Muscle layer of duodenum (tissue), 2 donors: ENCODE results near the gene RASA4B.
"Not testable (repeated sequence)": the region's sequence is repeated elsewhere in the genome, so short reads cannot be mapped to it uniquely, and the experiment has no call there.

Source experiments
- H3K27ac ChIP-seq: one replicate; pipeline ENCODE4 v1.7.0; 2013; ENCODE audit warnings: mild to moderate bottlenecking, low read length
- H3K27me3 ChIP-seq: one replicate; pipeline ENCODE4 v1.7.0; 2013; ENCODE audit warnings: low read depth, mild to moderate bottlenecking, control low read depth, low read length
- H3K36me3 ChIP-seq, 2 donors: one replicate each; pipeline ENCODE4 v1.7.0; 2013; ENCODE audit warnings: low read length in 2 of 2, control low read depth in 1 of 2, mild to moderate bottlenecking in 1 of 2; ENCODE audit not compliant: insufficient read depth in 2 of 2, control insufficient read depth in 1 of 2
- H3K4me1 ChIP-seq, 2 donors: one replicate each; pipeline ENCODE4 v1.7.0; 2013; ENCODE audit warnings: low read length in 2 of 2, mild to moderate bottlenecking in 2 of 2, control low read depth in 1 of 2, moderate library complexity in 1 of 2; ENCODE audit not compliant: insufficient read depth in 2 of 2, control insufficient read depth in 1 of 2
- H3K4me3 ChIP-seq, 2 donors: one replicate each; pipeline ENCODE4 v1.7.0; 2013; ENCODE audit warnings: low read length in 2 of 2, low read depth in 1 of 2, mild to moderate bottlenecking in 1 of 2
- H3K9me3 ChIP-seq, 2 donors: one replicate each; pipeline ENCODE4 v1.7.0; 2013; ENCODE audit warnings: low read length in 2 of 2, control low read depth in 1 of 2, mild to moderate bottlenecking in 1 of 2; ENCODE audit not compliant: control insufficient read depth in 1 of 2
- donor health status: healthy.

The RASA4B gene

DNA sequence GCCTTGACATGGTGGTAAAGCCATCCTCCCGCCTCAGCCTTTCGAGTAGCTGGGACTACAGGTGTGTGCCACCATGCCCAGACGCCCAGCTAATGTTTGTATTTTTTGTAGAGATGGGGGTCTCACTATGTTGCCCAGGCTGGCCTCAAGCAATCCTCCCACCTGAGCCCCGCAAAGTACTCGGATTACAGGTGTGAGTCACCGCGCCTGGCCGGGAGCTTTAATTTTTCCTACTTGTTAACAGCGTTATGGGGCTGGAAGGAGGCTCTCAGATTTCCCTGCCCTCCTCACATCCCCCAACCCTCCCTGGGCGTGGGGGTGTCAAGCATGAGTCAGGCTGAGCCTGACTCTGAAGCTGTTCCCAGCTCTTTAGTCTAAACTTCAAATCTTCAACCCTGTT lies 61.2 kb downstream of the RASA4B start:
- no peaks in the 10 kb centered on the region for H3K27me3 ChIP-seq
- H3K27ac ChIP-seq, result no peak overlapping the region
- H3K4me3 ChIP-seq, result no peak overlapping the region
- no peaks in the 10 kb centered on the region for H3K4me1 ChIP-seq
- peaks cover 4 to 39% of the 10 kb centered on the region in 2 donors for H3K36me3 ChIP-seq
- H3K9me3 ChIP-seq, result no peaks in the 10 kb centered on the region

DNA sequence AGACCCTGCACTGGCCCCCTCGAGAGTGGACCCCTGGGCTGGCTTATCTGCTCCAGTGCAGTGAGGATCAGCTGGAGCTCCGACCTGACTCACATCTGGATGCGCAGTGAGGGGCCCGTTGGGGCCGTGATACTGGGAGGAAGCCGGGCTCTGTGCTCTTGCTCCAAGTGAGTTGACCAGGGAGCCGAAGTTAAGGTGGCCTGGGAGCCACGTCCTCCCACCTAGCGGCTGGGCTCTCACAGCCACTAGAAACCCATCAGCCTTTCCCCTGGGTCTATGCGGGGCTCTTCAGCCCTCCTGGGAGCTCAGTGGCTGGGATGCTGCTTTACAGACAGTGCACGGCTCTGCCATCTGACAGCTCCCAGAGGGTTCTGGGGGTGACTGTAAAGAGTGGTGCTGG lies 62.0 kb downstream of the RASA4B start:
- no peaks in the 10 kb centered on the region for H3K27me3 ChIP-seq
- H3K4me1 ChIP-seq, result no peaks in the 10 kb centered on the region
- peaks cover 4 to 39% of the 10 kb centered on the region in 2 donors for H3K36me3 ChIP-seq
- no peaks in the 10 kb centered on the region for H3K9me3 ChIP-seq
- no peak overlapping the region for H3K27ac ChIP-seq
- no peak overlapping the region for H3K4me3 ChIP-seq

- H3K36me3 ChIP-seq, result peaks cover 4 to 39% of the 10 kb centered on the region in 2 donors
- H3K4me3 ChIP-seq, H3K9me3 ChIP-seq: not testable (repeated sequence)
Measured at GRCh38 chr7:102454932-102455331, 62.6 kb downstream of the RASA4B start.

DNA sequence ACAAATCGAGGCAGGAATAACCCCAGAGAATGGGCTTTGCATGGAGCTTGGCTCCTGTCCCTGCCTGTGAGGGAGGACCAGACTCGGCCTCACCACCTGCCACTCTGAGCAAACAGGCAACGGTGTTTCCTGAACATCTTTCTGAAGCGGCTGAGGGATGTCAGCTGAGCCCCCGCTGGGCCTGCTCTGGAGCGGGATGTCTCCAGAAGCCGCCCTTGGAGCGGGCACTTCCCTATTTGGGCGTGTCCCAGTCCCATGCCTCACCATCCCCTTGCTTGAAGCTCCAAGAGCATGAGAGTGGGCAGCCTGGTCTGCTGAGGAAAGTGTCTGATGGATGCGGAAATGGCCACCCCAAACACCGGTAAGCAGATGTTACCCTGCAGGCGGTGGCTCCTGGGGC lies 63.1 kb downstream of the RASA4B start:
- H3K27ac ChIP-seq, result no peak overlapping the region
- H3K36me3 ChIP-seq, result peaks cover 4 to 37% of the 10 kb centered on the region in 2 donors
- H3K9me3 ChIP-seq, result no peaks in the 10 kb centered on the region

More at GRCh38 chr7:102454932-102455331, 62.6 kb downstream of the RASA4B start:
- H3K4me1 ChIP-seq, H3K27ac ChIP-seq, H3K27me3 ChIP-seq: not testable (repeated sequence)

DNA sequence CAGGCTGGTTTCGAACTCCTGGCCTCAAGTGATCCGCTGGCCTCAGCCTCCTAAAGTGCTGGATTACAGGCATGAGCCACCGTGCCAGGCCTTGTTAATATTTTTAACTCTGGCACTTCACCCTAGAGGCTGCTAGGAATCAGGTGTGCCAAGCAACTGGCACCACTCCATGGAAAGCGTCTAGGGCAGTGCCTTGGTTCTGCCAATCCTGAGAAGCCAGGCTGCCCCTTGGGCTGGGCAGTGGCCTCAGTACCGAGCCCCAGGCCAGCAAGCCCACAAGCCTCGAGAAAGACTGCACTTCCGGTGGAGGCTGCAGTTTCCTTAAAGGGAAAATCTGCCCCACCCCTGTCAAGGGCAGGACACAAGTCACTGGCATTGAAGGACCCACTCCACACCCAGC lies 64.3 kb downstream of the RASA4B start:
- Histone ChIP-seq H3K9me3 (no peaks in the 10 kb centered on the region), H3K27me3 (no peaks in the 10 kb centered on the region), H3K27ac (no peak overlapping the region), H3K36me3 (peaks cover 4 to 25% of the 10 kb centered on the region in 2 donors), H3K4me1 (no peaks in the 10 kb centered on the region), H3K4me3 (no peak overlapping the region)

More for the DNA sequence above, 63.1 kb downstream of the RASA4B start:
- Histone ChIP-seq H3K27me3 (no peaks in the 10 kb centered on the region), H3K4me3 (no peak overlapping the region), H3K4me1 (no peaks in the 10 kb centered on the region)

GRCh38 chr7:102452451-102452850 lies 65.1 kb downstream of the RASA4B start:
- no peak overlapping the region for H3K27ac ChIP-seq
- no peaks in the 10 kb centered on the region for H3K9me3 ChIP-seq
- no peaks in the 10 kb centered on the region for H3K4me1 ChIP-seq
- no peak overlapping the region for H3K4me3 ChIP-seq
- H3K36me3 ChIP-seq, result peaks cover 4 to 24% of the 10 kb centered on the region in 2 donors
- H3K27me3 ChIP-seq, result no peaks in the 10 kb centered on the region

DNA sequence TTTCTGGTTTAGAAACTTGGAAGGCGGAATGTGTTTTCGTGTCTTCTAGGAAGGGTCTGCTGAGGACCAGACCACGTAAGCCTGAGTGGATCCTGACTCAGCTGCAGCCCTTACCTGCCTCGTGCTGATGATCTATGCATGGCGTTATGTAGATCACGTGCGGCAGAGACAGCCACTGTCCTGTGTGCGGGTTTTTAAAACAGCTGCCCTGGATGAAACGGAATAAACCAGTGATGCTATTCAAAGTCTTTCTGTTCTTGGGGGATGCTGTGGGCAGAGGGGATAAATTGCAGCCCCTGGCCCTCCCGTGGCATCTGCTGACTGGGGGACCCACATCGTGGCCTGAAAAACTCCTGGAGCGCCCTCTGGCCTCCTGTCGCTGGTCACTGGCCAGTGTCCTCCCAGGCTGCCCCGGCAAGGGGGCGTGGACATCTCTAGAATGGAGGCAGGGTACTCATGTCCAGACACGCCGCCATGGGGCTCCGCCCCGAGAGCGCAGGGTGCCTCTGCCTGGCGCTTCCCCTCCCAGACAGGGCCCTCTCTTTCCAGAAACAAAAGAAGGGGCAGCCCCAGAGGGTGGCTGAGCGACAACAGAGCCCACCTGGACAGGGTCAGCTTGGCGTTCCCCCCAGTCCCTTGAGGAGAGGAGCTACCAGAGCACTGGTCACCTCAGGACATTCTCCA lies 66.1 kb downstream of the RASA4B start:
- H3K4me1 ChIP-seq, result no peaks in the 10 kb centered on the region
- no peak overlapping the region for H3K4me3 ChIP-seq
- H3K9me3 ChIP-seq, result no peaks in the 10 kb centered on the region
- H3K27me3 ChIP-seq, result no peaks in the 10 kb centered on the region
- H3K27ac ChIP-seq, result no peak overlapping the region
- peaks cover 4 to 28% of the 10 kb centered on the region in 2 donors for H3K36me3 ChIP-seq

- no peaks in the 10 kb centered on the region for H3K4me1 ChIP-seq
- H3K9me3 ChIP-seq, result no peaks in the 10 kb centered on the region
- no peak overlapping the region for H3K27ac ChIP-seq
- peaks cover 4 to 19% of the 10 kb centered on the region in 2 donors for H3K36me3 ChIP-seq
- H3K27me3 ChIP-seq, result no peaks in the 10 kb centered on the region
- H3K4me3 ChIP-seq, result no peak overlapping the region
Measured at GRCh38 chr7:102450242-102450641, 67.3 kb downstream of the RASA4B start.

- peaks cover 4 to 19% of the 10 kb centered on the region in 2 donors for H3K36me3 ChIP-seq
- no peak overlapping the region for H3K27ac ChIP-seq
- H3K4me3 ChIP-seq, result no peak overlapping the region
- no peaks in the 10 kb centered on the region for H3K4me1 ChIP-seq
- no peaks in the 10 kb centered on the region for H3K27me3 ChIP-seq
- H3K9me3 ChIP-seq, result no peaks in the 10 kb centered on the region
Measured at GRCh38 chr7:102449136-102449535, 68.4 kb downstream of the RASA4B start.

GRCh38 chr7:102447311-102447710 lies 70.3 kb downstream of the RASA4B start:
- H3K27ac ChIP-seq, result no peak overlapping the region
- peaks cover 4 to 19% of the 10 kb centered on the region in 2 donors for H3K36me3 ChIP-seq
- no peaks in the 10 kb centered on the region for H3K4me1 ChIP-seq
- no peaks in the 10 kb centered on the region for H3K9me3 ChIP-seq
- H3K4me3 ChIP-seq, result no peak overlapping the region
- H3K27me3 ChIP-seq, result no peaks in the 10 kb centered on the region

DNA sequence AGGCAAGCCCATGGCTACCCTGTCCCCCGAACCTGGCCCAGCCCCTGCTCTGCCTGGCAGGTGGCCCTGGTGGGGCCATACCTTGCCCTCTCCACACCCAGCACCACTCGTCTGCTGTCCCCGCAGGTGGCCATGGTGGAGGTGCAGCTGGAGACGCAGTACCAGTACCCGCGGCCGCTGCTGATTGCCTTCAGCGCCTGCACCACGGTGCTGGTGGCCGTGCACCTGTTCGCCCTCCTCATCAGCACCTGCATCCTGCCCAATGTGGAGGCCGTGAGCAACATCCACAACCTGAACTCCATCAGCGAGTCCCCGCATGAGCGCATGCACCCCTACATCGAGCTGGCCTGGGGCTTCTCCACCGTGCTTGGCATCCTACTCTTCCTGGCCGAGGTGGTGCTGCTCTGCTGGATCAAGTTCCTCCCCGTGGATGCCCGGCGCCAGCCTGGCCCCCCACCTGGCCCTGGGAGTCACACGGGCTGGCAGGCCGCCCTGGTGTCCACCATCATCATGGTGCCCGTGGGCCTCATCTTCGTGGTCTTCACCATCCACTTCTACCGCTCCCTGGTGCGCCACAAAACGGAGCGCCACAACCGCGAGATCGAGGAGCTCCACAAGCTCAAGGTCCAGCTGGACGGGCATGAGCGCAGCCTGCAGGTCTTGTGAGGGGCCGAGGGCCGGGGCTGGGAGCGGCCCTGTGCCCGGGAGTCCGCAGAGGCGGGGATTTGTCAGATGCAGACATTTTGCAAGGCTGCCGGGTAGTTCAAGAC lies 71.0 kb downstream of the RASA4B start:
- Histone ChIP-seq H3K36me3 (peaks cover 4 to 23% of the 10 kb centered on the region in 2 donors), H3K4me1 (no peaks in the 10 kb centered on the region), H3K27me3 (no peaks in the 10 kb centered on the region), H3K4me3 (no peak overlapping the region), H3K9me3 (no peaks in the 10 kb centered on the region), H3K27ac (no peak overlapping the region)
